NCI-H748 treated with DMSO at 0.1 percent for 48 hours (cell line): ENCODE results near the gene WASF3.

ENCODE experiments used
- DNase-seq: peaks from one replicate; lab custom pipeline; 2025; lab: John Stamatoyannopoulos, UW

The WASF3 gene

GRCh38 chr13:26557393-26558073 lies at the start of gene WASF3:
Gene WASF3, plus strand, starts transcription at chr13:26557683. Its CDS starts 84,588 bp downstream, at chr13:26642271.
- peak; percentile 98 for DNase-seq

GRCh38 chr13:26508885-26509284 lies 48.6 kb upstream of the WASF3 start:
- no peak for DNase-seq

GRCh38 chr13:26509491-26509890 lies 48.0 kb upstream of the WASF3 start:
- no peak for DNase-seq

GRCh38 chr13:26513931-26514330 lies 43.6 kb upstream of the WASF3 start:
- no peak for DNase-seq

GRCh38 chr13:26515721-26516120 lies 41.8 kb upstream of the WASF3 start:
- no peak for DNase-seq

- DNase-seq = no peak
Observed at GRCh38 chr13:26517936-26518335, 39.5 kb upstream of the WASF3 start.

- no peak for DNase-seq
Observed at GRCh38 chr13:26518451-26518959, 39.0 kb upstream of the WASF3 start.

GRCh38 chr13:26522571-26522970 lies 34.9 kb upstream of the WASF3 start:
- no peak for DNase-seq

- DNase-seq = no peak
Observed at GRCh38 chr13:26523007-26523406, 34.5 kb upstream of the WASF3 start.

- DNase-seq = no peak
Observed at GRCh38 chr13:26525528-26525927, 32.0 kb upstream of the WASF3 start.

- DNase-seq = no peak
Observed at GRCh38 chr13:26526702-26527216, 30.7 kb upstream of the WASF3 start.

GRCh38 chr13:26528527-26528926 lies 29.0 kb upstream of the WASF3 start:
- peak; percentile 40 for DNase-seq

GRCh38 chr13:26529441-26529840 lies 28.0 kb upstream of the WASF3 start:
- no peak for DNase-seq

- no peak for DNase-seq
Observed at GRCh38 chr13:26531742-26532141, 25.7 kb upstream of the WASF3 start.

GRCh38 chr13:26534036-26534726 lies 23.3 kb upstream of the WASF3 start:
- no peak for DNase-seq

GRCh38 chr13:26538363-26539317 lies 18.8 kb upstream of the WASF3 start:
- DNase-seq = peak; percentile 57

GRCh38 chr13:26539738-26540292 lies 17.7 kb upstream of the WASF3 start:
- DNase-seq = no peak

- no peak for DNase-seq
Observed at GRCh38 chr13:26540334-26540733, 17.1 kb upstream of the WASF3 start.

GRCh38 chr13:26541041-26541440 lies 16.4 kb upstream of the WASF3 start:
- DNase-seq = no peak

GRCh38 chr13:26541678-26542568 lies 15.6 kb upstream of the WASF3 start:
- DNase-seq = no peak

- no peak for DNase-seq
Observed at GRCh38 chr13:26544707-26545106, 12.8 kb upstream of the WASF3 start.
